Fibroblast of lung (primary cell): ENCODE data around the gene DOCK8.

Experiments
- CTCF ChIP-seq, 2 donors: IDR thresholded peaks in 1 of 2; conservative IDR thresholded peaks in 1 of 2; 1 replicate in 1 of 2; 2 replicates in 1 of 2; pipeline ENCODE4 v1.5.1; 2011 to 2012; ENCODE audit warnings: low read length in 2 of 2, control low read depth in 1 of 2, inconsistent platforms in 1 of 2, low read depth in 1 of 2, mild to moderate bottlenecking in 1 of 2
- EZH2 ChIP-seq: IDR thresholded peaks from 2 replicates; pipeline ENCODE4 v1.5.1; 2012; ENCODE audit warnings: low read length, control low read depth, mild to moderate bottlenecking; ENCODE audit errors: missing control alignments

- TF ChIP-seq CTCF (conservative IDR thresholded peaks at IDR 0.05 in 1 of 2, IDR thresholded peaks at IDR 0.05 in 1 of 2; ENCODE audit: low read depth in 1 of 2, low read length in 2 of 2) (no peak), EZH2 (no peak)
Measured at GRCh38 chr9:289121-289520, 74.5 kb downstream of the DOCK8 start.
